GM18909 (cell line): ENCODE measurements around the gene COL23A1.
"Not testable (repeated sequence)": the region's sequence is repeated elsewhere in the genome, so short reads cannot be mapped to it uniquely, and the experiment has no call there.

Source experiments
- ATAC-seq: cut with Tn5 transposase; IDR thresholded peaks from one replicate; pipeline ENCODE4 v1.9.1; 2021; ENCODE audit warnings: mild to moderate bottlenecking; ENCODE audit not compliant: unreplicated experiment, poor library complexity

Gene COL23A1

GRCh38 chr5:178319541-178320041, 270.6 kb downstream of the COL23A1 start:
- no peak for ATAC-seq

- ATAC-seq, result no peak
Measured at GRCh38 chr5:178318893-178319292, 271.3 kb downstream of the COL23A1 start.

GRCh38 chr5:178318382-178318781, 271.8 kb downstream of the COL23A1 start:
- ATAC-seq, result no peak

GRCh38 chr5:178317727-178318126, 272.5 kb downstream of the COL23A1 start:
- ATAC-seq, result not testable (repeated sequence)

GRCh38 chr5:178314961-178315820, 275.0 kb downstream of the COL23A1 start:
- ATAC-seq, result no peak

GRCh38 chr5:178314061-178314660, 276.0 kb downstream of the COL23A1 start:
- no peak for ATAC-seq

- ATAC-seq, result no peak
Measured at GRCh38 chr5:178313316-178313715, 276.9 kb downstream of the COL23A1 start.

GRCh38 chr5:178312880-178313282, 277.3 kb downstream of the COL23A1 start:
- no peak for ATAC-seq

- ATAC-seq, result no peak
Measured at GRCh38 chr5:178310130-178310865, 279.9 kb downstream of the COL23A1 start.

GRCh38 chr5:178309271-178310013, 280.8 kb downstream of the COL23A1 start:
- ATAC-seq, result no peak

GRCh38 chr5:178308541-178309092, 281.6 kb downstream of the COL23A1 start:
- no peak for ATAC-seq

GRCh38 chr5:178307267-178308045, 282.7 kb downstream of the COL23A1 start:
- no peak for ATAC-seq

- ATAC-seq, result no peak
Measured at GRCh38 chr5:178306430-178307225, 283.6 kb downstream of the COL23A1 start.

- no peak for ATAC-seq
Measured at GRCh38 chr5:178305801-178306200, 284.4 kb downstream of the COL23A1 start.

- ATAC-seq, result no peak
Measured at GRCh38 chr5:178304761-178305645, 285.2 kb downstream of the COL23A1 start.

- ATAC-seq, result no peak
Measured at GRCh38 chr5:178304016-178304415, 286.2 kb downstream of the COL23A1 start.

GRCh38 chr5:178302321-178302720, 287.9 kb downstream of the COL23A1 start:
- ATAC-seq, result not testable (repeated sequence)
